Thyroid gland (tissue), 4 donors: Measurements from ENCODE around the gene TRPM2. TPM values are rescaled to one million over a fixed set of nuclear protein-coding genes. Genes with fewer than 3 reads are reported as not detected.

Experiments
- DNase-seq, 2 donors: peaks; one replicate each; pipeline ENCODE4 v3.0.0-alpha.2; 2019
- H3K27ac ChIP-seq, 3 donors: fragments of 200-600 bp; sonication (generic); 1 replicate in 2 of 3; 2 replicates in 1 of 3; pipeline ENCODE4 v1.5.1; 2016 to 2019; ENCODE audit warnings: mild to moderate bottlenecking in 1 of 3, moderate library complexity in 1 of 3
- H3K27me3 ChIP-seq: fragments of 200-600 bp; sonication (generic); one replicate; pipeline ENCODE4 v1.5.1; 2019
- H3K36me3 ChIP-seq, 2 donors: fragments of 200-600 bp; sonication (generic); one replicate each; pipeline ENCODE4 v1.5.1; 2016 to 2019
- H3K4me1 ChIP-seq, 2 donors: fragments of 200-600 bp; sonication (generic); one replicate each; pipeline ENCODE4 v1.5.1; 2017 to 2019
- H3K4me3 ChIP-seq, 3 donors: fragments of 200-600 bp; sonication (generic); replicated peaks in 1 of 3; 1 replicate in 2 of 3; 2 replicates in 1 of 3; pipeline ENCODE4 v1.5.1; 2016; ENCODE audit warnings: mild to moderate bottlenecking in 1 of 3
- H3K9me3 ChIP-seq: fragments of 200-600 bp; sonication (generic); one replicate; pipeline ENCODE4 v1.5.1; 2017
- POLR2A ChIP-seq, 2 donors: fragments of 450-650 bp; IDR thresholded peaks; one replicate each; pipeline ENCODE4 v1.6.1; 2017; ENCODE audit warnings: antibody characterized with exemption in 2 of 2, mild to moderate bottlenecking in 2 of 2, moderate library complexity in 1 of 2
- WGBS, 2 donors: methylation state at CpG; one replicate each; pipeline ENCODE4 v1.1.5; 2017; 5-methylcytosine and 5-hydroxymethylcytosine counted together
- intact Hi-C: fragments of 100-400 bp; cut with DNase I; formaldehyde crosslinking; loops from one replicate; pipeline ENCODE4 v1.15.1; 2023
- total RNA-seq, 4 donors: library from RNA; depleted of rRNA; stranded (reverse); fragments of >200 nt; gene quantifications; one replicate each; pipeline ENCODE4 v1.2.3, GENCODE V29; 2016
- TF ChIP-seq, protein P1 (sequence below), 6 experiments: fragments of 200-600 bp in 3 of 6; fragments of 450-650 bp in 3 of 6; sonication (generic) in 3 of 6; IDR thresholded peaks; one replicate each; pipeline ENCODE4 v1.5.1; 2016 to 2019; ENCODE audit warnings: antibody characterized with exemption in 6 of 6, mild to moderate bottlenecking in 2 of 6, inconsistent platforms in 1 of 6, moderate library complexity in 1 of 6

TRPM2 gene
- total RNA-seq, 4 donors from 2014 or later, result 0.67 to 2.6 (median 0.88) TPM

DNA sequence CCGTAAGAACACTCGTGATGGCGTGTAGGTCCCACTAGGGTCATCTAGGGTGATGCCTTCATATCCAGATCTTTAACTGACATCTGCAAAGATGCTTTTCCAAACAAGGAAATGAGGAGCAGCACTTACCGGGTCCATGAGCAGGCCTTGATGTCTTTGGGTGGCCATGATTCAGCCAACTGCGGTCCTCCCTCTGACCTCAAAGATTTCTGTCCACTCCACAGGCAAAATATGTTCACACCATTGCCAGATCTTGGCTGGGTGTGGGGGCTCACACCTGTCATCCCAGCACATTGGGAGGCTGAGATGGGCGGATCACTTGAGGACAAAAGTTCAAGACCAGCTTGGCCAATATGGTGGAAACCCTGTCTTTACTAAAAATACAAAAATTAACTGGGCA, 18.2 kb downstream of the TRPM2 start:
- H3K9me3 ChIP-seq, result no peaks in the 10 kb centered on the region
- DNase-seq, result no peak
- peaks cover 3 to 4% of the 10 kb centered on the region in 2 donors for H3K4me1 ChIP-seq
- intact Hi-C loops, result no loop called here
- no peak overlapping the region for H3K4me3 ChIP-seq
- no peaks in the 10 kb centered on the region for H3K36me3 ChIP-seq
- no peak overlapping the region for H3K27ac ChIP-seq
- no peaks in the 10 kb centered on the region for H3K27me3 ChIP-seq
- 94 to 97% methylated on average over 6 of the region's 6 CpGs for WGBS, 2 donors
- no peak for TF ChIP-seq POLR2A (IDR thresholded peaks at IDR 0.05)
- TF ChIP-seq, protein P1, sequence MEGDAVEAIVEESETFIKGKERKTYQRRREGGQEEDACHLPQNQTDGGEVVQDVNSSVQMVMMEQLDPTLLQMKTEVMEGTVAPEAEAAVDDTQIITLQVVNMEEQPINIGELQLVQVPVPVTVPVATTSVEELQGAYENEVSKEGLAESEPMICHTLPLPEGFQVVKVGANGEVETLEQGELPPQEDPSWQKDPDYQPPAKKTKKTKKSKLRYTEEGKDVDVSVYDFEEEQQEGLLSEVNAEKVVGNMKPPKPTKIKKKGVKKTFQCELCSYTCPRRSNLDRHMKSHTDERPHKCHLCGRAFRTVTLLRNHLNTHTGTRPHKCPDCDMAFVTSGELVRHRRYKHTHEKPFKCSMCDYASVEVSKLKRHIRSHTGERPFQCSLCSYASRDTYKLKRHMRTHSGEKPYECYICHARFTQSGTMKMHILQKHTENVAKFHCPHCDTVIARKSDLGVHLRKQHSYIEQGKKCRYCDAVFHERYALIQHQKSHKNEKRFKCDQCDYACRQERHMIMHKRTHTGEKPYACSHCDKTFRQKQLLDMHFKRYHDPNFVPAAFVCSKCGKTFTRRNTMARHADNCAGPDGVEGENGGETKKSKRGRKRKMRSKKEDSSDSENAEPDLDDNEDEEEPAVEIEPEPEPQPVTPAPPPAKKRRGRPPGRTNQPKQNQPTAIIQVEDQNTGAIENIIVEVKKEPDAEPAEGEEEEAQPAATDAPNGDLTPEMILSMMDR (IDR thresholded peaks at IDR 0.05), result no peak

DNA sequence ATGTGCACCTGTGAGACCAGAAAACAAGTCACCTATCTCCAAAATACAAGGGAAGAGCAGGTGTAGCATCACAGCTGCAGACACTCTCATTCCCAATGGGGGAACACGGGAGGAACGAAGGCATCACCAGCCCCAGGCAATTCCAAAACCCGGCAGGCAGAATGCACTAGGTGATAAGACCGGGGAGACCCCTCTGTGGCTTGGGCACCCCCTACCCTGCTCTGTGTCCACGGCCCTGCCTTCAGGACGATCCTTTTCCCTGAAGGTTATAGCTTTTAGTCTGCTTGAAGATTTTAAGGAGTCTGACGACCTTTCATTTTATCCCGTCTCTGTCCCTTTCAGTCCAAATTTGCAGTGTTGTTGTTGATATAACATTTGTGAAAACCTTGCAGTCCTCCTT, 19.2 kb downstream of the TRPM2 start:
- no peak for DNase-seq
- no peaks in the 10 kb centered on the region for H3K36me3 ChIP-seq
- H3K27me3 ChIP-seq, result no peaks in the 10 kb centered on the region
- H3K4me1 ChIP-seq, result peaks cover 3 to 4% of the 10 kb centered on the region in 2 donors
- intact Hi-C loops, result no loop called here
- H3K4me3 ChIP-seq, result no peak overlapping the region
- 81 to 85% methylated on average over 8 of the region's 8 CpGs for WGBS, 2 donors
- no peak overlapping the region for H3K27ac ChIP-seq
- TF ChIP-seq POLR2A (IDR thresholded peaks at IDR 0.05), result no peak
- TF ChIP-seq, protein P1 (IDR thresholded peaks at IDR 0.05), result no peak
- no peaks in the 10 kb centered on the region for H3K9me3 ChIP-seq

DNA sequence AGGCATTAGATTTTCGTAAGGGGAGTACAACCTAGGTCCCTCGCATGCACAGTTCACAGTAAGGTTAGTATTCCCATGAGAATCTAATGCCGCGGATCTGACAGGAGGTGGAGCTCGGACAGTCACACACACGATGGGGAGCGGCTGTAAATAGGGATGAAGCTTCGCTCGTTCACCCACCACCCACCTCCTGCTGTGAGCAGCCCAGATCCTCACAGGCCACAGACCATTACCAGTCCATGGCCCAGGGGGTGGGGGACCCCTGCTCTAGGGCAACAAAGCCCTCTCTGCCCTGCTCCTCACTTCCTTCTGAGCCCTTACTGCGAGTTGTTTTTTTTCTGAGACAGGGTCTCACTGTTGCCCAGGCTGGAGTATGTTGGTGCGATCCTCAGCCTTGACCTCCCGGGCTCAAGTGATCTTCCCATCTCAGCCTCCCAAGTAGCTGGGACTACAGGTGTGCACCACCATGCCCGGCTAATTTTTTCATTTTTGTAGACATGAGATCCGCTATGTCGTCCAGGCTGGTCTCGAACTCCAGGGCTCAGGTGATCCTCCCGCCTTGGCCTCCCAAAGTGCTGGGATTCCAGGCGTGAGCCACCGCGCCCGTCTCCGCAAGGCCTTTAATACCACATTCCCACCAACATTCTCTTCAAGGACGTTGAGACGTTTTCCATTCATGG, 21.3 kb downstream of the TRPM2 start:
- Histone ChIP-seq H3K27me3 (no peaks in the 10 kb centered on the region), H3K4me1 (peaks cover 3 to 4% of the 10 kb centered on the region in 2 donors), H3K27ac (no peak overlapping the region), H3K36me3 (no peaks in the 10 kb centered on the region), H3K9me3 (no peaks in the 10 kb centered on the region), H3K4me3 (no peak overlapping the region)
- DNase-seq, result no peak
- intact Hi-C loops, result no loop called here
- TF ChIP-seq POLR2A (IDR thresholded peaks at IDR 0.05), result no peak
- TF ChIP-seq, protein P1 (IDR thresholded peaks at IDR 0.05), result no peak
- WGBS, 2 donors, result 89 to 94% methylated on average over 24 of the region's 24 CpGs

DNA sequence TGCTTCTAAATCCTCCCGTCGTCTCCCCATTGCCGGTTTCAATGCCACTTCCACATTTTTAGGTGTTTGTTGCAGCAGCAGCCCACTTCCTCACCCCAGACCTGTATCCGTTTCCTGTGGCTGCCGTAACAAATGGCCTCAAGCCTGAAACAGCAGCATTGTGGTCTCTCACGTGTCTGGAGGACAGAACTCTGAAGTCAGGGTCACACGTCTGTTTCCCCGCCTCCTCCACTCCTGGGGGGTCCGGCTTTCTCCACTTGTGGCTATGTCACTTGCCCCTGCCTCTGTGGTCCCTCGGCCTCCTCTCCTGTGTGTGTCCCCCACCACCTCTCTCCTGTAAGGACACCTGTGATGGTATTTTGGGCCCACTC, 21.8 kb downstream of the TRPM2 start:
- WGBS, 2 donors, result 83 to 91% methylated on average over 10 of the region's 10 CpGs
- no peak for TF ChIP-seq POLR2A (IDR thresholded peaks at IDR 0.05)
- TF ChIP-seq, protein P1 (IDR thresholded peaks at IDR 0.05), result no peak
- Histone ChIP-seq H3K27me3 (no peaks in the 10 kb centered on the region), H3K4me3 (no peak overlapping the region), H3K9me3 (no peaks in the 10 kb centered on the region), H3K36me3 (no peaks in the 10 kb centered on the region), H3K4me1 (no peaks in the 10 kb centered on the region), H3K27ac (no peak overlapping the region)
- intact Hi-C loops, result no loop called here
- DNase-seq, result no peak

DNA sequence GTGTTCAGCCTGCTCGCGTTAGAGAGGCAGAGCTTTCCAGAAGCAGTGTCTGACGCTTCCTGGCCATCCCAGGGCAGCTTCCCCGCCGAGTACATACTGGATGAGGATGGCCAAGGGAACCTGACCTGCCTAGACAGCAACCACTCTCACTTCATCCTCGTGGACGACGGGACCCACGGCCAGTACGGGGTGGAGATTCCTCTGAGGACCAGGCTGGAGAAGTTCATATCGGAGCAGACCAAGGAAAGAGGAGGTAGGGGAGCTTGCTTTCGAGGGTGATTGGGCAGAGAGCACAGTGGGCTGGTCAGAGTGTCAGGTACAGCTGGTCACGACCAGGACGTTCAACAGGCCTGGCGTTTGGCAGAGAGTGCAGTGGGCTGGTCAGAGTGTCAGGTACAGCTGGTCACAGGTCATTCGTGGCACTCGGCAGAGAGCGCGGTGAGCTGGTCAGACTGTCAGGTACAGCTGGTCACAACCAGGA, 22.4 kb downstream of the TRPM2 start:
- TF ChIP-seq, protein P1 (IDR thresholded peaks at IDR 0.05), result no peak
- no peak for TF ChIP-seq POLR2A (IDR thresholded peaks at IDR 0.05)

More for the DNA sequence above, 22.4 kb downstream of the TRPM2 start:
- 84 to 87% methylated on average over 15 to 19 of the region's 19 CpGs for WGBS, 2 donors
- Histone ChIP-seq H3K4me3 (no peak overlapping the region), H3K27ac (no peak overlapping the region), H3K4me1 (no peaks in the 10 kb centered on the region), H3K36me3 (no peaks in the 10 kb centered on the region), H3K27me3 (no peaks in the 10 kb centered on the region), H3K9me3 (no peaks in the 10 kb centered on the region)
- intact Hi-C loops, result no loop called here
- no peak for DNase-seq
